K562 (cell line): ENCODE results near the gene IFNA7. TPM values are rescaled to one million over a fixed set of nuclear protein-coding genes. Genes with fewer than 3 reads are reported as not detected.

Source experiments
- ATAC-seq: fragments of 200-7000 bp; cut with Tn5 transposase; 3 replicates; pipeline ENCODE4 v1.9.1; 2020; ENCODE audit warnings: moderate library complexity
- BruUV-seq: library from RNA; stranded (reverse); fragments of 400-500 nt; replicated peaks from 2 replicates; lab custom pipeline; 2021; lab: Mats Ljungman, UMichigan
- CTCF ChIA-PET: fragments of 300-600 bp; formaldehyde crosslinking; extraction: SDS; loops from one replicate; lab custom pipeline; 2021; ENCODE audit warnings: low intra/inter-chr PET ratio; lab: Yijun Ruan, JAX
- POLR2A ChIA-PET: fragments of 300-600, 350-650 bp; sonication (Branson Sonifier 250); formaldehyde crosslinking; extraction: SDS; loops from one replicate; lab custom pipeline; 2021; ENCODE audit warnings: antibody characterized with exemption, inconsistent platforms; lab: Yijun Ruan, JAX
- DNase-seq, 4 experiments: peaks; one replicate each; pipeline versions ENCODE4 v3.0.0 to v3.0.0-alpha.2; 2011 to 2018; ENCODE audit warnings: low spot score in 3 of 4, mixed read lengths in 3 of 4; ENCODE audit errors: extremely low read depth in 1 of 4
- FAIRE-seq: peaks from 2 replicates; lab custom pipeline; 2011; peaks lifted over from hg19 to GRCh38; lab: Jason Lieb, UNC
- H2AFZ ChIP-seq: 2 replicates; pipeline ENCODE4 v1.6.0; 2011; ENCODE audit warnings: low read depth, low read length, control low read depth, inconsistent platforms
- H3K27ac ChIP-seq: fragments of 200-600 bp; 3 replicates; pipeline ENCODE4 v1.8.0; 2011; ENCODE audit warnings: low read depth, mild to moderate bottlenecking, control low read depth, inconsistent platforms, low read length, moderate library complexity, mixed read lengths; ENCODE audit errors: extremely low read depth
- H3K27me3 ChIP-seq, 2 experiments: fragments of 300-600 bp in 1 of 2; 2 replicates in 1 of 2; 3 replicates in 1 of 2; pipeline versions ENCODE4 v1.6.0 to v1.8.0; 2011; ENCODE audit warnings: inconsistent platforms in 2 of 2, low read length in 2 of 2, mild to moderate bottlenecking in 1 of 2, mixed read lengths in 1 of 2, moderate library complexity in 1 of 2; ENCODE audit not compliant: control insufficient read depth in 2 of 2, insufficient read depth in 2 of 2
- H3K36me3 ChIP-seq: fragments of 300-600 bp; 3 replicates; pipeline ENCODE4 v1.8.0; 2011; ENCODE audit warnings: mild to moderate bottlenecking, low read length, inconsistent platforms; ENCODE audit not compliant: control insufficient read depth, insufficient read depth
- H3K4me1 ChIP-seq, 2 experiments: fragments of 200-600 bp in 1 of 2; replicated peaks in 1 of 2; 2 replicates in 1 of 2; 3 replicates in 1 of 2; pipeline versions ENCODE4 v1.5.1 to v1.8.0; 2011; ENCODE audit warnings: inconsistent platforms in 2 of 2, low read length in 2 of 2, mild to moderate bottlenecking in 1 of 2, mixed read lengths in 1 of 2, moderate library complexity in 1 of 2; ENCODE audit not compliant: control insufficient read depth in 2 of 2, insufficient read depth in 2 of 2
- H3K4me2 ChIP-seq: 2 replicates; pipeline ENCODE4 v1.6.1; 2011; ENCODE audit warnings: low read length, control low read depth, inconsistent platforms, mixed read lengths; ENCODE audit not compliant: insufficient read depth
- H3K4me3 ChIP-seq: fragments of 200-600 bp; sonication (generic), shearing (Covaris generic); 2 replicates; pipeline ENCODE4 v1.5.1; 2016; ENCODE audit warnings: control low read depth, inconsistent platforms
- H3K79me2 ChIP-seq: fragments of 200-600 bp; 3 replicates; pipeline ENCODE4 v1.8.0; 2011; ENCODE audit warnings: low read length, inconsistent platforms; ENCODE audit not compliant: control insufficient read depth, insufficient read depth
- H3K9ac ChIP-seq, 2 experiments: 2 replicates each; pipeline versions ENCODE4 v1.6.0 to v1.6.1; 2011; ENCODE audit warnings: low read depth in 2 of 2, low read length in 2 of 2, control low read depth in 1 of 2, inconsistent platforms in 1 of 2, mild to moderate bottlenecking in 1 of 2, mixed read lengths in 1 of 2; ENCODE audit not compliant: insufficient read depth in 1 of 2
- H3K9me1 ChIP-seq: one replicate; pipeline ENCODE4 v1.6.0; 2011; ENCODE audit warnings: inconsistent platforms, mild to moderate bottlenecking, low read length, moderate library complexity; ENCODE audit not compliant: control insufficient read depth, insufficient read depth
- H3K9me3 ChIP-seq: replicated peaks from 2 replicates; pipeline ENCODE4 v1.5.1; 2011; ENCODE audit warnings: low read depth, low read length, inconsistent platforms; ENCODE audit not compliant: control insufficient read depth, insufficient read depth
- H4K20me1 ChIP-seq: replicated peaks from 2 replicates; pipeline ENCODE4 v1.6.1; 2011; ENCODE audit warnings: low read length, inconsistent platforms, mixed read lengths; ENCODE audit not compliant: control insufficient read depth, insufficient read depth
- ATF7 ChIP-seq: fragments of 450-650 bp; IDR thresholded peaks from 2 replicates; pipeline ENCODE4 v1.7.1; 2014; ENCODE audit warnings: mild to moderate bottlenecking, moderate library complexity
- NCOA2 ChIP-seq, 2 experiments: fragments of 450-650 bp; IDR thresholded peaks; 2 replicates each; pipeline ENCODE4 v1.6.1; 2018; ENCODE audit warnings: mild to moderate bottlenecking in 2 of 2, moderate library complexity in 1 of 2; ENCODE audit not compliant: partially characterized antibody in 2 of 2
- POLR3A ChIP-seq: IDR thresholded peaks from 2 replicates; pipeline ENCODE4 v1.6.1; 2011; ENCODE audit warnings: borderline replicate concordance, mild to moderate bottlenecking, moderate library complexity; ENCODE audit not compliant: insufficient read length, insufficient read depth; ENCODE audit errors: extremely low read depth
- RFX5 ChIP-seq: IDR thresholded peaks from 2 replicates; pipeline ENCODE4 v1.6.1; 2011; ENCODE audit warnings: low read depth, mild to moderate bottlenecking, improper control_type of control experiment, low read length
- SAP30 ChIP-seq: fragments of 200-600 bp; sonication (generic); IDR thresholded peaks from 2 replicates; pipeline ENCODE4 v1.6.1; 2012; ENCODE audit warnings: borderline replicate concordance, low read depth, mild to moderate bottlenecking, moderate library complexity, low read length, control low read depth, inconsistent platforms; ENCODE audit not compliant: insufficient read depth, poor library complexity, severe bottlenecking
- ZBTB17 ChIP-seq: fragments of 450-650 bp; formaldehyde crosslinking; IDR thresholded peaks from 2 replicates; pipeline ENCODE4 v1.4.0; 2020; ENCODE audit warnings: mild to moderate bottlenecking
- ZNF445 ChIP-seq: fragments of 250-450 bp; sonication (Bioruptor Pico); IDR thresholded peaks from 2 replicates; pipeline ENCODE4 v1.4.0; 2020; ENCODE audit warnings: low read depth, mild to moderate bottlenecking, moderate library complexity
- ZZZ3 ChIP-seq: fragments of 450-650 bp; IDR thresholded peaks from 2 replicates; pipeline ENCODE4 v1.6.1; 2016; ENCODE audit warnings: antibody characterized with exemption, mild to moderate bottlenecking, moderate library complexity
- WGBS: fragments of 100-300 bp; shearing (Covaris generic); methylation state at CpG from one replicate; pipeline ENCODE4 v1.1.6; 2016; ENCODE audit warnings: low coverage, mixed read lengths; ENCODE audit not compliant: insufficient coverage; ENCODE audit errors: missing lambda C conversion rate; 5-methylcytosine and 5-hydroxymethylcytosine counted together
- in situ Hi-C: fragments of 300-500 bp; cut with MboI; formaldehyde crosslinking; loops from 4 replicates; pipeline ENCODE4 v1.15.0; 2018; ENCODE audit warnings: inconsistent platforms, mixed read lengths
- intact Hi-C: fragments of 100-400 bp; cut with micrococcal nuclease; formaldehyde crosslinking; loops from 2 replicates; pipeline ENCODE4 v1.14.2; 2022
- polyA plus RNA-seq, 8 experiments: library from polyadenylated mRNA; depleted of rRNA in 4 of 8; stranded (reverse) in 5 of 8; unstranded in 3 of 8; fragments of >200 nt; fragmentation: Nextera tagmentation in 2 of 8; fragmentation: Illumina TruSeq in 1 of 8; extraction: Ambion mirVana in 2 of 8; extraction: Trizol in 1 of 8; gene quantifications; 2 replicates each; pipeline versions ENCODE4 v1.2.1 to v1.2.3, GENCODE V29; 2011 to 2014; ENCODE audit warnings: inconsistent platforms in 1 of 8, missing spikeins in 1 of 8
- total RNA-seq, 7 experiments: library from RNA; depleted of rRNA in 6 of 7; stranded (reverse); fragments of >200 nt in 6 of 7; fragmentation: Illumina TruSeq in 2 of 7; extraction: Trizol in 2 of 7; gene quantifications; 2 replicates each; pipeline versions ENCODE4 v1.2.1 to v1.2.3, GENCODE V29; 2011 to 2021; ENCODE audit warnings: low replicate concordance in 1 of 7
- TF ChIP-seq, protein P1 (sequence below), 2 experiments: fragments of 450-650 bp in 1 of 2; IDR thresholded peaks; 2 replicates each; pipeline ENCODE4 v1.6.1; 2011 to 2017; ENCODE audit warnings: low read depth in 2 of 2, antibody characterized with exemption in 1 of 2, borderline replicate concordance in 1 of 2, low read length in 1 of 2, mild to moderate bottlenecking in 1 of 2, mixed read lengths in 1 of 2; ENCODE audit not compliant: control insufficient read depth in 1 of 2

IFNA7 gene
- total and polyA plus RNA-seq, 9 of the 15 experiments (the other 6 are each of a cell fraction or from before 2014, with no cell fraction given): not detected

DNA sequence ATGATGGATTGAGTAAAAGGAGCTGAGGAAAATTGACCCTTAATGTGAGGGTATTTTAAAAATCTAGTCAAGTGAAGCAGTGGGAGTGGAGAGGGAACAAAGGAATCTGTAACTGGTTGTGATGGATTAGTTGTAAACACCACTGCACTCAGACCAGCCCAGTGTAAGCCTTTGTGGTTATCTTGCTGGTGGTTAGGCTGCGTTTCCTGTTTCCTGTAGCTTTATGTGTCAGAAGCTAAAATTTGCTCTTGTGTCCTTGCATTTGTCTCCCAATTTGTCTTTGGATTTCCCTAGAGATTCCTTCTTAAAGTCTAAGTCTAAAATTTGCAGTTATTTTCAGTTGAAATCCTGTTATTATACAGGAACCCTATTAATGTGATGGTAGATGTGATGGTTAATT, 41.8 kb downstream of the IFNA7 start:
- Histone ChIP-seq H3K4me3 (no peak overlapping the region), H3K9me3 (no peaks in the 10 kb centered on the region), H3K79me2 (no peaks in the 10 kb centered on the region), H2AFZ (no peak overlapping the region), H3K36me3 (no peaks in the 10 kb centered on the region), H3K4me2 (no peak overlapping the region), H3K27me3 (no peaks in the 10 kb centered on the region), H4K20me1 (no peaks in the 10 kb centered on the region), H3K9me1 (no peaks in the 10 kb centered on the region), H3K4me1 (no peaks in the 10 kb centered on the region), H3K27ac (no peak overlapping the region), H3K9ac (no peak overlapping the region)
- FAIRE-seq (no peak), DNase-seq (no peak), ATAC-seq (no peak)
- no peak for TF ChIP-seq POLR3A
- TF ChIP-seq NCOA2 (IDR thresholded peaks at IDR 0.05; ENCODE audit: partially characterized antibody in 2 of 2): no peak
- no peak for TF ChIP-seq ZBTB17 (CRISPR knock-in tag)
- TF ChIP-seq SAP30: no peak
- TF ChIP-seq, protein P1, sequence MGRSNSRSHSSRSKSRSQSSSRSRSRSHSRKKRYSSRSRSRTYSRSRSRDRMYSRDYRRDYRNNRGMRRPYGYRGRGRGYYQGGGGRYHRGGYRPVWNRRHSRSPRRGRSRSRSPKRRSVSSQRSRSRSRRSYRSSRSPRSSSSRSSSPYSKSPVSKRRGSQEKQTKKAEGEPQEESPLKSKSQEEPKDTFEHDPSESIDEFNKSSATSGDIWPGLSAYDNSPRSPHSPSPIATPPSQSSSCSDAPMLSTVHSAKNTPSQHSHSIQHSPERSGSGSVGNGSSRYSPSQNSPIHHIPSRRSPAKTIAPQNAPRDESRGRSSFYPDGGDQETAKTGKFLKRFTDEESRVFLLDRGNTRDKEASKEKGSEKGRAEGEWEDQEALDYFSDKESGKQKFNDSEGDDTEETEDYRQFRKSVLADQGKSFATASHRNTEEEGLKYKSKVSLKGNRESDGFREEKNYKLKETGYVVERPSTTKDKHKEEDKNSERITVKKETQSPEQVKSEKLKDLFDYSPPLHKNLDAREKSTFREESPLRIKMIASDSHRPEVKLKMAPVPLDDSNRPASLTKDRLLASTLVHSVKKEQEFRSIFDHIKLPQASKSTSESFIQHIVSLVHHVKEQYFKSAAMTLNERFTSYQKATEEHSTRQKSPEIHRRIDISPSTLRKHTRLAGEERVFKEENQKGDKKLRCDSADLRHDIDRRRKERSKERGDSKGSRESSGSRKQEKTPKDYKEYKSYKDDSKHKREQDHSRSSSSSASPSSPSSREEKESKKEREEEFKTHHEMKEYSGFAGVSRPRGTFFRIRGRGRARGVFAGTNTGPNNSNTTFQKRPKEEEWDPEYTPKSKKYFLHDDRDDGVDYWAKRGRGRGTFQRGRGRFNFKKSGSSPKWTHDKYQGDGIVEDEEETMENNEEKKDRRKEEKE (IDR thresholded peaks at IDR 0.05; ENCODE audit: borderline replicate concordance in 1 of 2, control insufficient read depth in 1 of 2, low read depth in 2 of 2, low read length in 1 of 2): no peak
- no peak for TF ChIP-seq ZZZ3
- TF ChIP-seq ZNF445 (CRISPR knock-in tag): no peak
- TF ChIP-seq ATF7: no peak
- TF ChIP-seq RFX5: no peak
- intact Hi-C loops (no loop called here), in situ Hi-C loops (no loop called here)
- POLR2A ChIA-PET: no interaction called here
- whole genome bisulfite sequencing: no CpG with 5 or more reads among the region's 1 CpG
- CTCF ChIA-PET: no interaction called here
- no TSS peak for BruUV-seq
